Body of pancreas (tissue), 4 donors: ENCODE data around the gene SPATS1. TPM values are rescaled to one million over a fixed set of nuclear protein-coding genes. Genes with fewer than 3 reads are reported as not detected.
A peak's percentile ranks its signal among the peaks of the same experiment; 100 is the strongest.

ENCODE experiments used
- ATAC-seq: fragments of 150-250 bp; one replicate; pipeline ENCODE4 v1.9.1; 2016
- DNase-seq, 4 donors: peaks; one replicate each; pipeline ENCODE4 v3.0.0-alpha.2; 2019
- H3K27ac ChIP-seq, 4 donors: fragments of 200-600 bp; sonication (generic); 1 replicate in 3 of 4; 2 replicates in 1 of 4; pipeline versions ENCODE4 v1.5.1 to v1.6.1; 2016 to 2019; ENCODE audit warnings: mild to moderate bottlenecking in 1 of 4, mixed read lengths in 1 of 4, moderate library complexity in 1 of 4
- H3K27me3 ChIP-seq, 2 donors: fragments of 200-600 bp; sonication (generic); one replicate each; pipeline ENCODE4 v1.6.0; 2016; ENCODE audit warnings: mild to moderate bottlenecking in 1 of 2
- H3K36me3 ChIP-seq, 2 donors: fragments of 200-600 bp; sonication (generic); replicated peaks in 1 of 2; 2 replicates each; pipeline ENCODE4 v1.5.1; 2016; ENCODE audit warnings: low read depth in 2 of 2; ENCODE audit not compliant: insufficient read depth in 1 of 2
- H3K4me1 ChIP-seq: fragments of 200-600 bp; sonication (generic); one replicate; pipeline ENCODE4 v1.6.0; 2016
- H3K4me3 ChIP-seq, 2 donors: fragments of 200-600 bp; sonication (generic); 1 replicate in 1 of 2; 2 replicates in 1 of 2; pipeline ENCODE4 v1.5.1; 2016 to 2019
- H3K9me3 ChIP-seq, 3 donors: fragments of 200-600 bp; sonication (generic); 1 replicate in 2 of 3; 2 replicates in 1 of 3; pipeline ENCODE4 v1.5.1; 2016
- POLR2A ChIP-seq, 3 donors: fragments of 450-650 bp; IDR thresholded peaks; one replicate each; pipeline ENCODE4 v1.6.1; 2016; ENCODE audit warnings: antibody characterized with exemption in 3 of 3, mild to moderate bottlenecking in 2 of 3
- WGBS, 2 donors: methylation state at CpG; one replicate each; pipeline ENCODE4 v1.1.5; 2017; 5-methylcytosine and 5-hydroxymethylcytosine counted together
- intact Hi-C: fragments of 100-400 bp; cut with DNase I; formaldehyde crosslinking; loops from one replicate; pipeline ENCODE4 v1.15.1; 2023
- total RNA-seq, 2 donors: library from RNA; depleted of rRNA; stranded (reverse); fragments of >200 nt; gene quantifications; one replicate each; pipeline ENCODE4 v1.1.0, GENCODE V29; 2016
- TF ChIP-seq, protein P1 (sequence below), 7 experiments: fragments of 450-650 bp in 4 of 7; fragments of 200-600 bp in 3 of 7; sonication (generic) in 3 of 7; IDR thresholded peaks; one replicate each; pipeline ENCODE4 v1.5.1; 2016 to 2019; ENCODE audit warnings: antibody characterized with exemption in 7 of 7

Gene SPATS1, protein sequence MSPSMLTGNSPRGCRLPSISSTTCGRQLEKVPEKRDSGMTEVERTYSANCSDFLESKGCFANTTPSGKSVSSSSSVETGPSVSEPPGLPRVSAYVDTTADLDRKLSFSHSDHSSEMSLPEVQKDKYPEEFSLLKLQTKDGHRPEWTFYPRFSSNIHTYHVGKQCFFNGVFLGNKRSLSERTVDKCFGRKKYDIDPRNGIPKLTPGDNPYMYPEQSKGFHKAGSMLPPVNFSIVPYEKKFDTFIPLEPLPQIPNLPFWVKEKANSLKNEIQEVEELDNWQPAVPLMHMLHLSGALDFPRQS
- total RNA-seq, result not detected

DNA sequence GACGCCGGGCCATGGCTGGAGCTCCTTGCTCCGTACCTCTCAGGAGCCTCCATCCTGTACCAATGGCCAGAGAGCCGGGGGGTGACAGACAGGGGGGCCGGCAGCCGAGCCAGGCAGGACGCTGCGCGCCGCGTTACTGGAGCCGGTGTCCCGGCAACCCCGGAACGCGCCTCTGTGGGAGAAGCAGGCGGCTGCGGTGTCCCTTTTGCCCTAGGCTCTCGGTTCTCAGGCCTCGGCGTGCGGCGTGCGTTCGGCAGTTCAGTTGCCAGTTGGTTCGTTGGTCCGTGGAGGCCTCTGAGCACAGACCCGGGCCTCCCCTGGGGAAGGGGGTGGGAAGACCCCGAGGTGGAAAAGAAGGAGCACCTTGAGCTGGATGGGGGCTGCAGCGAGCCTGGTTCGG is at the start of gene SPATS1:
SPATS1 (plus strand) TSS at position 162 of the 400 bp plus-strand sequence. CDS start 446 bp downstream, outside the sequence.
- ATAC-seq (no peak), DNase-seq (peak; percentile 13 to 30 (median 26))
- H3K9me3 ChIP-seq, result no peaks in the 10 kb centered on the region
- TF ChIP-seq POLR2A (IDR thresholded peaks at IDR 0.05), result no peak
- TF ChIP-seq, protein P1, sequence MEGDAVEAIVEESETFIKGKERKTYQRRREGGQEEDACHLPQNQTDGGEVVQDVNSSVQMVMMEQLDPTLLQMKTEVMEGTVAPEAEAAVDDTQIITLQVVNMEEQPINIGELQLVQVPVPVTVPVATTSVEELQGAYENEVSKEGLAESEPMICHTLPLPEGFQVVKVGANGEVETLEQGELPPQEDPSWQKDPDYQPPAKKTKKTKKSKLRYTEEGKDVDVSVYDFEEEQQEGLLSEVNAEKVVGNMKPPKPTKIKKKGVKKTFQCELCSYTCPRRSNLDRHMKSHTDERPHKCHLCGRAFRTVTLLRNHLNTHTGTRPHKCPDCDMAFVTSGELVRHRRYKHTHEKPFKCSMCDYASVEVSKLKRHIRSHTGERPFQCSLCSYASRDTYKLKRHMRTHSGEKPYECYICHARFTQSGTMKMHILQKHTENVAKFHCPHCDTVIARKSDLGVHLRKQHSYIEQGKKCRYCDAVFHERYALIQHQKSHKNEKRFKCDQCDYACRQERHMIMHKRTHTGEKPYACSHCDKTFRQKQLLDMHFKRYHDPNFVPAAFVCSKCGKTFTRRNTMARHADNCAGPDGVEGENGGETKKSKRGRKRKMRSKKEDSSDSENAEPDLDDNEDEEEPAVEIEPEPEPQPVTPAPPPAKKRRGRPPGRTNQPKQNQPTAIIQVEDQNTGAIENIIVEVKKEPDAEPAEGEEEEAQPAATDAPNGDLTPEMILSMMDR (IDR thresholded peaks at IDR 0.05), result no peak
- 4 to 11% methylated on average over 9 to 31 of the region's 31 CpGs for WGBS, 2 donors
- H3K27me3 ChIP-seq, result no peaks in the 10 kb centered on the region
- no peak within 1 kb of the TSS for H3K4me3 ChIP-seq
- H3K36me3 ChIP-seq, result no peaks in the 10 kb centered on the region
- intact Hi-C loops, result loop anchor here (10.0 kb wide), 1 partner anchor 168 kb away; no protein-coding TSS in a partner anchor
- no peak within 1 kb of the TSS for H3K27ac ChIP-seq
- peaks cover 7% of the 10 kb centered on the region for H3K4me1 ChIP-seq

DNA sequence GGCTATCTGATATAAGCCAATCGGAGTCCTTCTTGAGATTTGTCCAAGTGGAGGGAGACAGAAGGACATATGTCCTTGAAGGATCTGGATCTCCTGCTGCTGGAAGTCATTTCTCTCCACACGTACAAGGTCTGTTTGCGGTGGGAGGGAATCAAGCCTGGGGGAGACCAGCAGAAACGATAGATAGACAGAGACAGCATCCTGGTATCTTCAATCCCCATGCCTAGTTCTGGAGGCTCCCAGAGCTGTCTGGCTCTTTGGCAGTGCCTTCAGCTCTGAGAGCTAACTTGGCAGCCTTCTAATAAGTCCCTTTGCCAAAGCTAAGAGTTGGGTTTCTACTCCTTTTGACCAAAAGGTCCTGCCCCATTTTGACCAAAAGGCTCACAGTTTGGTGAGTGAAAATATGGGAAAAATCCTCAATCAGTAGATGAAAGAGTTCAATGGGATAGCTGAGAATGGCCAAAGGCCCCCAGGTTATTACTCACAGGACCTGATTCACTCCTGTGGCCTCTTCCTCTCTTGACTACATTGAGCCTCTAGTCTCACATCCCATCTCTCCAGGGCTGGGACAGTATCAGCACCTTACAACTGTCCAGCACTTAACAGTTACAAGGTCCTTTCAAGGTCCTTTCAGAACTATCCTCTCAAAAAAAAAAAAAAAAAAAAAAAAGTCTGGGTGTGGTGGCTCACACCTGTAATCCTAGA is 49.6 kb upstream of the SPATS1 start:
- H3K4me3 ChIP-seq, result no peak overlapping the region
- peaks cover 0 to 13% of the 10 kb centered on the region in 2 donors for H3K27me3 ChIP-seq
- H3K36me3 ChIP-seq, result no peaks in the 10 kb centered on the region
- TF ChIP-seq, protein P1 (IDR thresholded peaks at IDR 0.05), result no peak
- no peak for TF ChIP-seq POLR2A (IDR thresholded peaks at IDR 0.05)
- H3K4me1 ChIP-seq, result peaks cover 20% of the 10 kb centered on the region
- no peak for ATAC-seq
- intact Hi-C loops, result no loop called here
- no peak for DNase-seq
- H3K9me3 ChIP-seq, result no peaks in the 10 kb centered on the region
- H3K27ac ChIP-seq, result no peak overlapping the region
- 57 to 69% methylated on average over 4 of the region's 4 CpGs for WGBS, 2 donors

DNA sequence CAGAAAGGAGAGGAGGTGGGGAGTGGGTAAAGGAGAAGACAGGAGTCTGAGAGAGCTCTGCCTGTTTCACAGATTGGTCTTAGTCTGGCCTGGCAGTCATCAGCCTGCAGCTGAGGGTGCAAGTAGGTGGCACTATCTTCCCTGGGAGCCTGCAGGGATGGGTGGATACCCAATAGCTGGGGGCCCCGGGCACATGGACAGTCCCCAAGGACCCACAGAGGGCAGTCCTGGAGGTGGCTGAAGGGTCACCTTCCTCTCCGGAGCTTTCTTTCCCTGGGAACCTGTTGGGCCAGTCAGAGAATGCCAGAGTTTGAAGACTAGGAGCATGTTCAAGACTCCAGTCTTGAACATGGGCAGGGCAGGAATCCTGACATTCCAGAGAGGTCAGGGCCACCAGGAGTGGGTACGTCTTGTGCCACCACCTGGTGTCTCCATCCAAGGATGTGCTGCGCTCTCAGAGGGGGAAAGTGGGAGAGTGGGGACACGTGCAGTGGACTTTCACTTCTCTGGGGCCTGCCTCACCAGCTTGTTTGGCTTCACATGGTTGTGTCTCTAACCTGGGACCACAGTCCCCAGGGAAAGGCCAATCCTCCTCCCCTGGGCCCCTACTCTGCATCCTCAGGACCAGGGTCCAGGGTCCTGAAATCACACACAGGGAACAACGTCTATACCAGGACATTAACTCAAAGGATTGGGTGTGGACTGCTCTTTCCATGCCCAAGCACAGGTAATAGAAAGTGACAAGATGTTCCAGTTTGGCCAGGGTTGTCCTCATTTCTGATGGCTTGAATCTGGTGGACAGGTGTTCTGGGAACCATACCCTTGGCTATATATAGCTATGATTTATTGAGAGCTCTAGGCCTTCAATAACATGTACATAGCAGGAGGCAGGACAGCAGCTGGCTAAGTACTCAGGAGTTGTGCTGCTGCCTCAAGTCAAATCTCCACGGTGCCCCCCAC is 47.3 kb upstream of the SPATS1 start:
- Histone ChIP-seq H3K27me3 (peaks cover 0 to 13% of the 10 kb centered on the region in 2 donors), H3K36me3 (peaks cover 0 to under 1% of the 10 kb centered on the region in 2 donors), H3K9me3 (no peaks in the 10 kb centered on the region), H3K27ac (no peak overlapping the region), H3K4me3 (no peak overlapping the region), H3K4me1 (peaks cover 18% of the 10 kb centered on the region)
- 29 to 48% methylated on average over 3 to 7 of the region's 7 CpGs for WGBS, 2 donors
- intact Hi-C loops, result no loop called here
- DNase-seq (no peak), ATAC-seq (no peak)
- TF ChIP-seq, protein P1 (IDR thresholded peaks at IDR 0.05), result no peak
- TF ChIP-seq POLR2A (IDR thresholded peaks at IDR 0.05), result no peak

DNA sequence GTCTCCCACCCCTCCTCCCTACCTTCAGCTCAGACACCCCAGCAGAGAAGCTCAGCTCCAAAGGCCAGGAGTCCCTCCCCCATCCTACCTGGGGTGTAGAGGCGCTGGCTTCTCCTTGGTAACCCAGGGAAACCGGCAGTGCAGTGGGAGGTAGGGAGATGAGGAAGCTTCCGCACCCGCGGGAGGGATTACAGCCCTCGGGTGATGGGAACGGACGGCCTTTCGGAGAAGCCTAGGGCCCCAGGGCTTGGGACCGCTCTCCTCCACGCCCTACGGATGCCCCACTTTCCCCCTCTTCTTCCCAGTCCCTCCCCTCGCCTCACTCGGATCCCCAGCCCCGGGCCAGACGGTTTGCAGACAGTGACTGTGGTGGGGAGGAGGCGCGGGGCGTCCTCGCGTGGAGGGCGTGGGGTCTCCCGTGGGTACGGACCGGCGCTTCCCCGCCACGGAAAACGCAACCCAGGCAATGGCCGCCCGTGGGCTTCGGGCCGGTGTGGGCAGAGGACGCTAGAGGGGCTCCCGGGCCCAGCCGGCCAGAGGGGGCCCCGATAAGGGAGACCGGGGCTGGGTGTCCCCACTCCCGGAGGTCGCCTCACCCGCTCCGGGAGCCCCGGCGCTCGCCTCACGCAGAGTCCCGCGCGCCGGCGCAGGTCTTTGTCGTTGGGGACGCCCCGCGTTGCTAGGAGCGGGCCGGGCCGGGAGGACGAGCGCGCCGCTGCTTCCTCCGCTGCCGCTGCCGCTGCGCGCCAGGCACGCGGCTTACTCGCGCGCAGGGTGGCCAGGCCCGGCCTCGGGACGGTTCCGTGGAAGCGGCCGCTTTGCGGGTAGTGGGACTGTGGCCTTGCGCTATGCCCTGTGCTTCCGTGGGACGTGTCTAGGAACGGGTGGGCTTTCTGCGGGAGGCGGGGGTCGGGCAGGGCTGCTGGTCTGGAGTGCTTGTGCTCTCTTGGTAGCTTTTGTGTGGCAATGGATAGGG is 45.1 kb upstream of the SPATS1 start:
- peak in 2 of 4 donors; percentile 16 to 49 for DNase-seq
- no peak overlapping the region for H3K4me3 ChIP-seq
- H3K27me3 ChIP-seq, result peaks cover 0 to 13% of the 10 kb centered on the region in 2 donors
- 0 to 3% methylated on average over 6 to 80 of the region's 86 CpGs for WGBS, 2 donors
- intact Hi-C loops, result no loop called here
- ATAC-seq, result peak; percentile 67
- no peaks in the 10 kb centered on the region for H3K9me3 ChIP-seq
- H3K36me3 ChIP-seq, result peaks cover 0 to 12% of the 10 kb centered on the region in 2 donors
- no peak overlapping the region for H3K27ac ChIP-seq
- H3K4me1 ChIP-seq, result peaks cover 17% of the 10 kb centered on the region
- TF ChIP-seq, protein P1 (IDR thresholded peaks at IDR 0.05), result no peak
- peak in 1 of 3 donors; percentile 7 for TF ChIP-seq POLR2A (IDR thresholded peaks at IDR 0.05)
